ENCODE data around the gene ENOPH1. TPM values are rescaled to one million over a fixed set of nuclear protein-coding genes. Genes with fewer than 3 reads are reported as not detected.
A peak's percentile ranks its signal among the peaks of the same experiment; 100 is the strongest.

ENOPH1 gene
- total RNA-seq, 1 experiment from 2014 or later = 78.3 TPM

- TF ChIP-seq CDX4 (CRISPR knock-in tag; IDR thresholded peaks at IDR 0.05; ENCODE audit: borderline replicate concordance) = no peak
- no peak for TF ChIP-seq E2F1 (CRISPR knock-in tag; IDR thresholded peaks at IDR 0.05)
- no peak for TF ChIP-seq STAT6 (CRISPR knock-in tag; conservative IDR thresholded peaks at IDR 0.05; ENCODE audit: low read depth)
- TF ChIP-seq ZNF396 (CRISPR knock-in tag; IDR thresholded peaks at IDR 0.05; ENCODE audit: borderline replicate concordance) = no peak
- TF ChIP-seq CREB1 (CRISPR knock-in tag; IDR thresholded peaks at IDR 0.05) = no peak
Observed at GRCh38 chr4:82499738-82500434, 69.5 kb downstream of the ENOPH1 start (continued).

- Mint-ChIP-seq H3K27me3 (ENCODE audit: low read depth) (no peaks in the 10 kb centered on the region), H3K36me3 (no peaks in the 10 kb centered on the region), H3K9me3 (no peaks in the 10 kb centered on the region), H3K4me1 (peaks cover 23% of the 10 kb centered on the region), H3K4me3 (no peak overlapping the region), H3K27ac (no peak overlapping the region; the same call in 1 of the 2 replicates)
- TF ChIP-seq NFYB (CRISPR knock-in tag; conservative IDR thresholded peaks at IDR 0.05; ENCODE audit: low read depth) = no peak
- TF ChIP-seq ZNF512 (CRISPR knock-in tag; IDR thresholded peaks at IDR 0.05; ENCODE audit: borderline replicate concordance) = no peak
- no peak for TF ChIP-seq ZNF317 (CRISPR knock-in tag; IDR thresholded peaks at IDR 0.05; ENCODE audit: borderline replicate concordance, low read depth)
- no peak for TF ChIP-seq FOXP1 (CRISPR knock-in tag; IDR thresholded peaks at IDR 0.05; ENCODE audit: borderline replicate concordance)
- no peak for TF ChIP-seq ZNF281 (CRISPR knock-in tag; IDR thresholded peaks at IDR 0.05)
- no peak for TF ChIP-seq SOX15 (CRISPR knock-in tag; IDR thresholded peaks at IDR 0.05)
- TF ChIP-seq ATF3 (CRISPR knock-in tag; conservative IDR thresholded peaks at IDR 0.05) = no peak
- TF ChIP-seq MYBL2 (CRISPR knock-in tag; IDR thresholded peaks at IDR 0.05) = no peak
- TF ChIP-seq USF1 (CRISPR knock-in tag; IDR thresholded peaks at IDR 0.05) = no peak
- no peak for TF ChIP-seq HMGXB4 (CRISPR knock-in tag; IDR thresholded peaks at IDR 0.05)
- no peak for TF ChIP-seq ZNF425 (CRISPR knock-in tag; conservative IDR thresholded peaks at IDR 0.05)
- no peak for TF ChIP-seq HMGA2 (CRISPR knock-in tag; IDR thresholded peaks at IDR 0.05)
- TF ChIP-seq CREB1 (CRISPR knock-in tag; IDR thresholded peaks at IDR 0.05) = no peak
- ChIA-PET POLR2A (no interaction called here), CTCF (interaction anchor here (0.9 to 1.3 kb wide), 4 partner anchors 38 to 247 kb away, joined by 3 to 4 read pairs (median 4); partner anchors contain the start of gene TMEM150C)
- DNase-seq (ENCODE audit: low spot score) = no peak
- ATAC-seq = peak; percentile 82
Observed at GRCh38 chr4:82500435-82501153, 70.2 kb downstream of the ENOPH1 start.

Data from WTC11 (cell line).